K562 treated with DMSO at 1 percent for 48 hours (cell line): ENCODE data around the gene CDC37L1. TPM values are rescaled to one million over a fixed set of nuclear protein-coding genes. Genes with fewer than 3 reads are reported as not detected.

ENCODE experiments used
- total RNA-seq: library from RNA; unstranded; fragments of 300-600 nt; gene quantifications from 2 replicates; pipeline ENCODE4 v1.2.3, GENCODE V29; 2022; ENCODE audit warnings: low replicate concordance; ENCODE audit errors: extremely low read depth

The CDC37L1 gene
- not detected in 2 replicates for total RNA-seq

GRCh38 chr9:4679268-4680172 lies at the start of gene CDC37L1:
CDC37L1 (plus strand) TSS chr9:4679569; CDS start chr9:4679768, 199 bp downstream.

GRCh38 chr9:4662108-4662988 lies 17.0 kb upstream of the CDC37L1 start, which contains the start of gene PLPP6:
PLPP6 (plus strand) TSS chr9:4662294; CDS start chr9:4662376, 82 bp downstream.

GRCh38 chr9:4666042-4666699 lies 13.2 kb upstream of the CDC37L1 start, which contains the start of gene SPATA6L:
SPATA6L (minus strand) TSS chr9:4666480; CDS start chr9:4666250, 230 bp downstream.

GRCh38 chr9:4740638-4741364 lies 61.4 kb downstream of the CDC37L1 start, which contains the start of gene AK3:
AK3 (minus strand) TSS chr9:4741202; CDS start chr9:4741087, 115 bp downstream.

Other genes with a start within 250 kb of the CDC37L1 start
- not detected in 2 replicates for gene SLC1A1, start 189.1 kb upstream of the CDC37L1 start, total RNA-seq
- gene PLPP6, start 17.3 kb upstream of the CDC37L1 start, total RNA-seq = not detected in 2 replicates
- not detected in 2 replicates for gene SPATA6L, start 13.1 kb upstream of the CDC37L1 start, total RNA-seq
- not detected in 2 replicates for gene AK3, start 61.6 kb downstream of the CDC37L1 start, total RNA-seq
- gene RCL1, start 113.4 kb downstream of the CDC37L1 start, total RNA-seq = not detected in 2 replicates